Caco-2 (cell line): ENCODE data around the gene WWP2. TPM values are rescaled to one million over a fixed set of nuclear protein-coding genes. Genes with fewer than 3 reads are reported as not detected.

Source experiments
- BruUV-seq: library from RNA; stranded (reverse); fragments of 400-500 nt; replicated peaks from 2 replicates; lab custom pipeline; 2021; lab: Mats Ljungman, UMichigan
- CTCF ChIA-PET: fragments of 300-600 bp; sonication (Branson Sonifier 250); formaldehyde crosslinking; loops from one replicate; lab custom pipeline; 2022; ENCODE audit warnings: antibody characterized with exemption; lab: Charles Lee
- POLR2A ChIA-PET: fragments of 300-600 bp; sonication (Branson Sonifier 250); formaldehyde crosslinking; loops from one replicate; lab custom pipeline; 2022; ENCODE audit warnings: antibody characterized with exemption; lab: Charles Lee
- DNase-seq, 2 experiments: peaks; one replicate each; pipeline versions ENCODE4 v3.0.0 to v3.0.0-alpha.2; 2020 to 2022
- H3K27me3 ChIP-seq: replicated peaks from 2 replicates; pipeline ENCODE4 v1.6.0; 2011; ENCODE audit warnings: low read length; ENCODE audit not compliant: control insufficient read depth, insufficient read depth
- H3K36me3 ChIP-seq: 2 replicates; pipeline ENCODE4 v1.5.1; 2011; ENCODE audit warnings: low read length; ENCODE audit not compliant: control insufficient read depth, insufficient read depth
- H3K4me1 ChIP-seq: fragments of 250-450 bp; sonication (Bioruptor Pico); 2 replicates; pipeline ENCODE4 v1.5.1; 2020; ENCODE audit warnings: mild to moderate bottlenecking
- H3K4me3 ChIP-seq: 2 replicates; pipeline ENCODE4 v1.5.1; 2011; ENCODE audit warnings: low read depth, mild to moderate bottlenecking, control low read depth, low read length
- H3K9me3 ChIP-seq: fragments of 250-450 bp; sonication (Bioruptor Pico); 2 replicates; pipeline ENCODE4 v1.5.1; 2020; ENCODE audit warnings: mild to moderate bottlenecking, moderate library complexity
- H3K27ac Mint-ChIP-seq: one replicate; pipeline ENCODE4 v1.8.0; 2022; ENCODE audit warnings: mixed read lengths; ENCODE audit not compliant: unreplicated experiment
- H3K27me3 Mint-ChIP-seq: one replicate; pipeline ENCODE4 v1.8.0; 2022; ENCODE audit warnings: mixed read lengths; ENCODE audit not compliant: insufficient read depth, unreplicated experiment
- H3K36me3 Mint-ChIP-seq: one replicate; pipeline ENCODE4 v1.8.0; 2022; ENCODE audit warnings: mild to moderate bottlenecking, mixed read lengths; ENCODE audit not compliant: insufficient read depth, unreplicated experiment
- H3K4me1 Mint-ChIP-seq: one replicate; pipeline ENCODE4 v1.8.0; 2022; ENCODE audit warnings: low read depth, mixed read lengths; ENCODE audit not compliant: unreplicated experiment
- H3K4me3 Mint-ChIP-seq: one replicate; pipeline ENCODE4 v1.8.0; 2022; ENCODE audit warnings: mild to moderate bottlenecking, moderate library complexity, mixed read lengths; ENCODE audit not compliant: unreplicated experiment
- H3K9me3 Mint-ChIP-seq: one replicate; pipeline ENCODE4 v1.8.0; 2022; ENCODE audit warnings: mixed read lengths; ENCODE audit not compliant: unreplicated experiment
- intact Hi-C: fragments of 100-400 bp; cut with micrococcal nuclease; formaldehyde crosslinking; loops from one replicate; pipeline ENCODE4 v1.10.0; 2022; ENCODE audit not compliant: unreplicated experiment
- total RNA-seq: library from RNA; stranded (reverse); gene quantifications from 2 replicates; pipeline ENCODE4 v1.2.3, GENCODE V29; 2022
- TF ChIP-seq, protein P1 (sequence below), 2 experiments: fragments of 200-600 bp in 1 of 2; IDR thresholded peaks; 1 replicate in 1 of 2; 2 replicates in 1 of 2; pipeline versions ENCODE4 v1.5.1 to v1.8.0; 2011 to 2022; ENCODE audit warnings: antibody characterized with exemption in 1 of 2, control low read depth in 1 of 2, inconsistent platforms in 1 of 2, low read depth in 1 of 2, low read length in 1 of 2, mild to moderate bottlenecking in 1 of 2, moderate library complexity in 1 of 2; ENCODE audit not compliant: insufficient read depth in 1 of 2, severe bottlenecking in 1 of 2, unreplicated experiment in 1 of 2

Gene WWP2
- total RNA-seq, 1 experiment from 2014 or later = 39.7 TPM

DNA sequence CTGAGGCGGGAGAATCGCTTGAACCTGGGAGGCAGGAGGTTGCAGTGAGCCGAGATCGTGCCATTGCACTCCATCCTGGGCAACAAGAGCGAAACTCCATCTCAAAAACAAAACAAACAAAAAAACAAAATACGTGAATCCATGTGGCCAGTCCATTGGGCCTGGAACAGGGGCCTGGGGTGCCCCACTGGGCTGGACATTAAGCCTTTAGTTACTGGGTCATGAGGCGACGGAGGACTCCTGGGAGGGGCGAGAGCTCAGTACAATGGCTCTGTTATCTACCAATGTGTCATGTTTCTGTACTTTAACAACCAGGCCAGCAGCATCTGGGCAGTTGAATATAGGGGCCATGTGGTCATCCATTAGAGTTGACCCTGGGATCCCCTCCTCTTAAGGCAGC lies 170.1 kb downstream of the WWP2 start:
- POLR2A ChIA-PET = no interaction called here
- TF ChIP-seq, protein P1, sequence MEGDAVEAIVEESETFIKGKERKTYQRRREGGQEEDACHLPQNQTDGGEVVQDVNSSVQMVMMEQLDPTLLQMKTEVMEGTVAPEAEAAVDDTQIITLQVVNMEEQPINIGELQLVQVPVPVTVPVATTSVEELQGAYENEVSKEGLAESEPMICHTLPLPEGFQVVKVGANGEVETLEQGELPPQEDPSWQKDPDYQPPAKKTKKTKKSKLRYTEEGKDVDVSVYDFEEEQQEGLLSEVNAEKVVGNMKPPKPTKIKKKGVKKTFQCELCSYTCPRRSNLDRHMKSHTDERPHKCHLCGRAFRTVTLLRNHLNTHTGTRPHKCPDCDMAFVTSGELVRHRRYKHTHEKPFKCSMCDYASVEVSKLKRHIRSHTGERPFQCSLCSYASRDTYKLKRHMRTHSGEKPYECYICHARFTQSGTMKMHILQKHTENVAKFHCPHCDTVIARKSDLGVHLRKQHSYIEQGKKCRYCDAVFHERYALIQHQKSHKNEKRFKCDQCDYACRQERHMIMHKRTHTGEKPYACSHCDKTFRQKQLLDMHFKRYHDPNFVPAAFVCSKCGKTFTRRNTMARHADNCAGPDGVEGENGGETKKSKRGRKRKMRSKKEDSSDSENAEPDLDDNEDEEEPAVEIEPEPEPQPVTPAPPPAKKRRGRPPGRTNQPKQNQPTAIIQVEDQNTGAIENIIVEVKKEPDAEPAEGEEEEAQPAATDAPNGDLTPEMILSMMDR (IDR thresholded peaks at IDR 0.05; ENCODE audit: insufficient read depth in 1 of 2, low read depth in 1 of 2, low read length in 1 of 2, severe bottlenecking in 1 of 2, unreplicated experiment in 1 of 2) = no peak
- BruUV-seq = no TSS peak
- Histone ChIP-seq H3K4me1 (no peaks in the 10 kb centered on the region), H3K9me3 (no peaks in the 10 kb centered on the region), H3K27me3 (no peaks in the 10 kb centered on the region), H3K36me3 (peaks cover 3% of the 10 kb centered on the region), H3K4me3 (no peak overlapping the region)
- no peaks in the 10 kb centered on the region for H3K27me3 Mint-ChIP-seq
- no peak overlapping the region for H3K27ac Mint-ChIP-seq
- intact Hi-C loops = no loop called here
- H3K9me3 Mint-ChIP-seq = no peaks in the 10 kb centered on the region
- CTCF ChIA-PET = no interaction called here
- no peak for DNase-seq
- H3K4me1 Mint-ChIP-seq = no peaks in the 10 kb centered on the region
- no peak overlapping the region for H3K4me3 Mint-ChIP-seq
- H3K36me3 Mint-ChIP-seq = peaks cover 13% of the 10 kb centered on the region

DNA sequence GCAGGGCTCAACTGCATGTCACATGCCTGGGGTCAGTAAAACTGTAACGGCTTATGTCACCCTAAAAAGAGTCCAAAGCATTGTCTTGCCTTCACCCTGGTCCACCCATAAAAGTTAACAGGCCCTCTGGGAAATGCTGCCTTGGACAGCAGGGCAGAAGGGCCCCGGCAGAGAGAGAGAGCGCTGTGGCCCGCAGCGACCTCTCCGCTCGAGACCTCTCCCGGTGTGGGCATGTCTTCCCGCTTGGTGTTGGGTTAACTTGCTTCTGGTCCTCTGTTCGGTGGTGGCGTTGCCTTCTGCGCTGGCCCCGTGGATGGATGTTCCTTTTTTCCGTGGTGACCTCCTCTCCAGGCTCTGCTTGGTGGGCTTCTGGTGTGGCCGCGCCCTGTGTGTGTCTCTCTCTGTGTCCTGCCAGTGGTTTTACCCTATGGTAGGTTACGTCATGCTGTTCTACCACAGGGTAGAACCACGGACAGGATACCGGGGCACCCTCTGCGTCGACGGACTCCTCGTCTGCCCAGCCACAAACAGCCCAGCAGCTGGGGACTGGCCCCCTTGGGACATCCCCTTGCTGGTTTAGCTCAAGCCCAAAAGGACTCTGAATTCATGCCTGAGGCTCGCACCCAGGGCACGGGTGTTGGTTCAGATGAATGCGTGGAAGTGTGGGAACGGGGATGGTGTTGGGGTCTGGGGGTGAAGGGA lies 170.7 kb downstream of the WWP2 start:
- DNase-seq = no peak
- Mint-ChIP-seq H3K27me3 (no peaks in the 10 kb centered on the region), H3K27ac (no peak overlapping the region), H3K4me3 (no peak overlapping the region), H3K9me3 (no peaks in the 10 kb centered on the region), H3K4me1 (no peaks in the 10 kb centered on the region), H3K36me3 (peaks cover 19% of the 10 kb centered on the region)
- Histone ChIP-seq H3K36me3 (peaks cover 3% of the 10 kb centered on the region), H3K9me3 (no peaks in the 10 kb centered on the region), H3K27me3 (no peaks in the 10 kb centered on the region), H3K4me3 (no peak overlapping the region), H3K4me1 (no peaks in the 10 kb centered on the region)
- ChIA-PET CTCF (no interaction called here), POLR2A (no interaction called here)
- intact Hi-C loops = no loop called here
- TF ChIP-seq, protein P1 (IDR thresholded peaks at IDR 0.05; ENCODE audit: insufficient read depth in 1 of 2, low read depth in 1 of 2, low read length in 1 of 2, severe bottlenecking in 1 of 2, unreplicated experiment in 1 of 2) = no peak
- no TSS peak for BruUV-seq

DNA sequence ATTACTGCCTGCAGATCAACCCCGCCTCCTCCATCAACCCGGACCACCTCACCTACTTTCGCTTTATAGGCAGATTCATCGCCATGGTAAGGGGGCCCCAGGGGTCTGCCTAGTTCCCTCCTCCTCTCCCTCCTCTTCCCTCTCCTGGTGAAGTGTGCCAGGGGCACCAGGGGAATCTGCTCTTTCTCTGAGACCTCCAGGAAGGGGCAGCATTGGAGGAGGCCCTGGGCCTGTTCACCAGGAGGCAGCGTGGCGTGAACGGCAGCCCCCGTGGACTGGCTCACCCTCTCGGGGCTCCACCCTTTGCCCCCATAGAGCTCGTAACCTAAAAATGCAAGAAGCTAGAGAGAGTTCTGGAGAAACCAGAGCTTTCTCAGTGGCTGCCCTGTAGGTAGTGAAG lies 171.9 kb downstream of the WWP2 start:
- Mint-ChIP-seq H3K27me3 (no peaks in the 10 kb centered on the region), H3K36me3 (peaks cover 19% of the 10 kb centered on the region), H3K9me3 (no peaks in the 10 kb centered on the region), H3K27ac (no peak overlapping the region), H3K4me3 (no peak overlapping the region), H3K4me1 (no peaks in the 10 kb centered on the region)
- Histone ChIP-seq H3K4me3 (no peak overlapping the region), H3K9me3 (no peaks in the 10 kb centered on the region), H3K4me1 (no peaks in the 10 kb centered on the region), H3K27me3 (no peaks in the 10 kb centered on the region), H3K36me3 (peaks cover 3% of the 10 kb centered on the region)
- POLR2A ChIA-PET = no interaction called here
- no peak for DNase-seq
- CTCF ChIA-PET = interaction anchor here (0.6 kb wide), 1 partner anchor 210 kb away, joined by 3 read pairs; no protein-coding TSS in a partner anchor
- intact Hi-C loops = no loop called here
- BruUV-seq = no TSS peak
- TF ChIP-seq, protein P1 (IDR thresholded peaks at IDR 0.05; ENCODE audit: insufficient read depth in 1 of 2, low read depth in 1 of 2, low read length in 1 of 2, severe bottlenecking in 1 of 2, unreplicated experiment in 1 of 2) = no peak
